OCI-LY1 (cell line): ENCODE data around the gene GJC2.

ENCODE experiments used
- EZH2 ChIP-seq: fragments of 200-600 bp; sonication (generic), shearing (Covaris generic); IDR thresholded peaks from 2 replicates; pipeline ENCODE4 v1.8.0; 2017; ENCODE audit warnings: borderline replicate concordance, mixed run types, mild to moderate bottlenecking, antibody characterized with exemption, low read length, moderate library complexity, mixed read lengths
- TF ChIP-seq, protein P1 (sequence below): fragments of 200-600 bp; sonication (generic), shearing (Covaris generic); IDR thresholded peaks from 2 replicates; pipeline ENCODE4 v1.5.1; 2017; ENCODE audit warnings: mild to moderate bottlenecking, antibody characterized with exemption, low read length, moderate library complexity, mixed read lengths

DNA sequence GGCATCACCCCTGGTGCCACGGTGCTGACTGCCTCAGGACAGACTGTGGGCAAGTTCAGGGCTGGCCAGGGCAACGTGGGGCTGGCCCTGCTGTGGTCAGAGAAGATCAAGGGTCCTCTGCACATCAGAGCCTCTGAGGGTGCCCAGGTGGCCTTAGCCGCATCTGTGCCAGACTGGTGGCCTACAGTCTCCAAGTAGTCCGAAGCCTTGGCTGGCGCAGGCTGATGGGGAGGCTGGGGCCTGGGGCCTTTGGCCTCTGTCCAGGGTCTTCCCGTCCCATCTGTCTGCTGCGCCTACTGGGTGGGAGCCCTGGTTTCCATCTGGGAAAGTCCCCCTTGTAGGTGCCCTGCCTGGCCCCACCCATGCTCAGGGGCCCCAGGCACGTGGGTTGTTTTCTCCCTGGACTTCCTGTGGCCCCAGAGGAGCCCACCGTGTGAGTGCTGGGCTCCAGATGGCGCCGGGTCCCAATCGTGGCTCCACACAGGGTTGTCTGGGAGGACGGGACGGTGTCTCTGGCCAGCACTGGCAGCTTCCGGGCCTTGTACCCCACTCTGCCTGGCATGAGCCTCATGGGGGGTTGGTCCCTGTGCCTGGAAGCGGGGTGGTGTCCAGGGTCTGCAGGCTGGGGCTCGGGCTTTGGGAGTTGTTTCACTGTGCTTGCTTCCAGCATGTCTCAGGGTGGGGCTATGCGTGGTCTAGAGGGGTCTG is 25.7 kb downstream of the GJC2 start:
- TF ChIP-seq, protein P1, sequence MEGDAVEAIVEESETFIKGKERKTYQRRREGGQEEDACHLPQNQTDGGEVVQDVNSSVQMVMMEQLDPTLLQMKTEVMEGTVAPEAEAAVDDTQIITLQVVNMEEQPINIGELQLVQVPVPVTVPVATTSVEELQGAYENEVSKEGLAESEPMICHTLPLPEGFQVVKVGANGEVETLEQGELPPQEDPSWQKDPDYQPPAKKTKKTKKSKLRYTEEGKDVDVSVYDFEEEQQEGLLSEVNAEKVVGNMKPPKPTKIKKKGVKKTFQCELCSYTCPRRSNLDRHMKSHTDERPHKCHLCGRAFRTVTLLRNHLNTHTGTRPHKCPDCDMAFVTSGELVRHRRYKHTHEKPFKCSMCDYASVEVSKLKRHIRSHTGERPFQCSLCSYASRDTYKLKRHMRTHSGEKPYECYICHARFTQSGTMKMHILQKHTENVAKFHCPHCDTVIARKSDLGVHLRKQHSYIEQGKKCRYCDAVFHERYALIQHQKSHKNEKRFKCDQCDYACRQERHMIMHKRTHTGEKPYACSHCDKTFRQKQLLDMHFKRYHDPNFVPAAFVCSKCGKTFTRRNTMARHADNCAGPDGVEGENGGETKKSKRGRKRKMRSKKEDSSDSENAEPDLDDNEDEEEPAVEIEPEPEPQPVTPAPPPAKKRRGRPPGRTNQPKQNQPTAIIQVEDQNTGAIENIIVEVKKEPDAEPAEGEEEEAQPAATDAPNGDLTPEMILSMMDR: no peak
- no peak for TF ChIP-seq EZH2
